ENCODE data around the gene RRP8. TPM values are rescaled to one million over a fixed set of nuclear protein-coding genes. Genes with fewer than 3 reads are reported as not detected.

The RRP8 gene
- total RNA-seq, 1 donor from 2014 or later: 16.2 TPM

GRCh38 chr11:6554828-6555706 is 48.3 kb downstream of the RRP8 start:
- peaks cover 3% of the 10 kb centered on the region for H3K27me3 Mint-ChIP-seq (ENCODE audit: unreplicated experiment)
- peaks cover 2% of the 10 kb centered on the region for H3K9me3 Mint-ChIP-seq (ENCODE audit: unreplicated experiment)

DNA sequence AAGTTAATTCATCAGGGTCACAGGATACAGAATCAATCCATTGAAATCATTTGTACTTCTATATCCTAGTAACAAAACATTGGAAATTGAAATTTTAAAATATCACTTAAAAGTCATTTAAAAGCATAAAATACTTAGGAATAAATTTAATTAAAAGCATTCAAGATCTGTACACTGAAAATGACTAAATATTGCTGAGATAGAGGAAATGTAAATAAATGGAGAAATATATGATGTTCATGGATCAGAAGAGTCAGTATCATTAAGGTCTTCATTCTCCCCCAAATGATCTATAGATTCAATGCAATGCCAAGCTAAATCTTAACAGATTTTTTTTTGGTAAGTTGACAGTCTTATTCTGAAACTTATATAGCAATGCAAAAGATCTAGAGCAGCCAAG is 49.8 kb downstream of the RRP8 start:
- no peak overlapping the region for H3K4me3 Mint-ChIP-seq (ENCODE audit: unreplicated experiment)
- H3K4me1 Mint-ChIP-seq (ENCODE audit: low read depth, unreplicated experiment): no peaks in the 10 kb centered on the region
- H3K36me3 Mint-ChIP-seq (ENCODE audit: unreplicated experiment): no peaks in the 10 kb centered on the region
- no peak overlapping the region for H3K27ac Mint-ChIP-seq (ENCODE audit: unreplicated experiment)
- peaks cover 2% of the 10 kb centered on the region for H3K9me3 Mint-ChIP-seq (ENCODE audit: unreplicated experiment)
- DNase-seq: no peak
- peaks cover under 1% of the 10 kb centered on the region for H3K27me3 Mint-ChIP-seq (ENCODE audit: unreplicated experiment)
- TF ChIP-seq, protein P1, sequence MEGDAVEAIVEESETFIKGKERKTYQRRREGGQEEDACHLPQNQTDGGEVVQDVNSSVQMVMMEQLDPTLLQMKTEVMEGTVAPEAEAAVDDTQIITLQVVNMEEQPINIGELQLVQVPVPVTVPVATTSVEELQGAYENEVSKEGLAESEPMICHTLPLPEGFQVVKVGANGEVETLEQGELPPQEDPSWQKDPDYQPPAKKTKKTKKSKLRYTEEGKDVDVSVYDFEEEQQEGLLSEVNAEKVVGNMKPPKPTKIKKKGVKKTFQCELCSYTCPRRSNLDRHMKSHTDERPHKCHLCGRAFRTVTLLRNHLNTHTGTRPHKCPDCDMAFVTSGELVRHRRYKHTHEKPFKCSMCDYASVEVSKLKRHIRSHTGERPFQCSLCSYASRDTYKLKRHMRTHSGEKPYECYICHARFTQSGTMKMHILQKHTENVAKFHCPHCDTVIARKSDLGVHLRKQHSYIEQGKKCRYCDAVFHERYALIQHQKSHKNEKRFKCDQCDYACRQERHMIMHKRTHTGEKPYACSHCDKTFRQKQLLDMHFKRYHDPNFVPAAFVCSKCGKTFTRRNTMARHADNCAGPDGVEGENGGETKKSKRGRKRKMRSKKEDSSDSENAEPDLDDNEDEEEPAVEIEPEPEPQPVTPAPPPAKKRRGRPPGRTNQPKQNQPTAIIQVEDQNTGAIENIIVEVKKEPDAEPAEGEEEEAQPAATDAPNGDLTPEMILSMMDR (IDR thresholded peaks at IDR 0.05; ENCODE audit: partially characterized antibody, unreplicated experiment): no peak

More at GRCh38 chr11:6554828-6555706, 48.3 kb downstream of the RRP8 start:
- H3K27ac Mint-ChIP-seq (ENCODE audit: unreplicated experiment): no peak overlapping the region
- DNase-seq: no peak
- no peaks in the 10 kb centered on the region for H3K36me3 Mint-ChIP-seq (ENCODE audit: unreplicated experiment)
- TF ChIP-seq, protein P1 (IDR thresholded peaks at IDR 0.05; ENCODE audit: partially characterized antibody, unreplicated experiment): no peak
- no peak overlapping the region for H3K4me3 Mint-ChIP-seq (ENCODE audit: unreplicated experiment)
- H3K4me1 Mint-ChIP-seq (ENCODE audit: low read depth, unreplicated experiment): no peaks in the 10 kb centered on the region

- Mint-ChIP-seq H3K27me3 (ENCODE audit: unreplicated experiment) (peaks cover 3% of the 10 kb centered on the region), H3K27ac (ENCODE audit: unreplicated experiment) (no peak overlapping the region), H3K36me3 (ENCODE audit: unreplicated experiment) (no peaks in the 10 kb centered on the region), H3K4me1 (ENCODE audit: low read depth, unreplicated experiment) (no peaks in the 10 kb centered on the region), H3K9me3 (ENCODE audit: unreplicated experiment) (no peaks in the 10 kb centered on the region), H3K4me3 (ENCODE audit: unreplicated experiment) (no peak overlapping the region)
- TF ChIP-seq, protein P1 (IDR thresholded peaks at IDR 0.05; ENCODE audit: partially characterized antibody, unreplicated experiment): no peak
- DNase-seq: no peak
Observed at GRCh38 chr11:6548641-6549040, 54.8 kb downstream of the RRP8 start.

DNA sequence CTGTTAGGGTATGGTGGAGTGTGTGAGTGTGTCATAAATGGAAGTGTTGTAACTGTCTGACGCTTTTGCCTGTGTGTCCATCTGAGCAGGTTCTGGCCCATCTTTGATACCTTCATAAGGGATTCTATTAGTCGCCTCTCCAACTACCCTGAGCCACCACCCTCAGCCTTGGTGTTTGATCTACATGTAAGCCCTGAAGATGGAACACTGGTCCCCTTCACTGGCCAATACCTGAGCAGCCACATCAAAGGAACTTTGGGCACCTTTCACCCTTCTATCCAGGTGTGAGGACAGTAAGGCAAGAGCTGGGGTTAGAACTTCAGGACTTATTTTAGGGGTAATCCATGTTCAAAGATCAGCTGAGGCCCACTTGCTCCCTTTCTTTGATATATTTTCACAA is 55.3 kb downstream of the RRP8 start:
- H3K36me3 Mint-ChIP-seq (ENCODE audit: unreplicated experiment): no peaks in the 10 kb centered on the region
- no peak for DNase-seq
- no peaks in the 10 kb centered on the region for H3K4me1 Mint-ChIP-seq (ENCODE audit: low read depth, unreplicated experiment)
- no peak overlapping the region for H3K27ac Mint-ChIP-seq (ENCODE audit: unreplicated experiment)
- TF ChIP-seq, protein P1 (IDR thresholded peaks at IDR 0.05; ENCODE audit: partially characterized antibody, unreplicated experiment): no peak
- no peak overlapping the region for H3K4me3 Mint-ChIP-seq (ENCODE audit: unreplicated experiment)
- H3K27me3 Mint-ChIP-seq (ENCODE audit: unreplicated experiment): peaks cover 3% of the 10 kb centered on the region
- H3K9me3 Mint-ChIP-seq (ENCODE audit: unreplicated experiment): no peaks in the 10 kb centered on the region

GRCh38 chr11:6547177-6547576 is 56.2 kb downstream of the RRP8 start:
- DNase-seq: no peak
- no peaks in the 10 kb centered on the region for H3K36me3 Mint-ChIP-seq (ENCODE audit: unreplicated experiment)
- no peak overlapping the region for H3K4me3 Mint-ChIP-seq (ENCODE audit: unreplicated experiment)

More at GRCh38 chr11:6547177-6547576, 56.2 kb downstream of the RRP8 start:
- TF ChIP-seq, protein P1 (IDR thresholded peaks at IDR 0.05; ENCODE audit: partially characterized antibody, unreplicated experiment): no peak
- Mint-ChIP-seq H3K9me3 (ENCODE audit: unreplicated experiment) (no peaks in the 10 kb centered on the region), H3K27ac (ENCODE audit: unreplicated experiment) (no peak overlapping the region), H3K4me1 (ENCODE audit: low read depth, unreplicated experiment) (no peaks in the 10 kb centered on the region), H3K27me3 (ENCODE audit: unreplicated experiment) (peaks cover 3% of the 10 kb centered on the region)

All from glutamatergic neuron (in vitro differentiated cells).